ENCODE results near the gene BRMS1L.

The BRMS1L gene

GRCh38 chr14:35898217-35898775 lies 72.2 kb downstream of the BRMS1L start:
- no peak for DNase-seq (ENCODE audit: low read depth, low spot score)
- Histone ChIP-seq H3K4me3 (ENCODE audit: low read length) (no peak overlapping the region), H3K27ac (ENCODE audit: low read length) (no peak overlapping the region), H3K27me3 (ENCODE audit: control insufficient read depth, insufficient read depth, low read length) (no peaks in the 10 kb centered on the region), H3K4me1 (ENCODE audit: control insufficient read depth, insufficient read depth, low read length) (no peaks in the 10 kb centered on the region), H3K36me3 (ENCODE audit: control insufficient read depth, insufficient read depth, low read length) (no peaks in the 10 kb centered on the region), H3K9me3 (ENCODE audit: control insufficient read depth, insufficient read depth, low read length) (no peaks in the 10 kb centered on the region)
- no CpG with 5 or more reads among the region's 4 CpGs for WGBS (ENCODE audit: insufficient coverage, insufficient read length)

- no CpG with 5 or more reads among the region's 3 CpGs for WGBS (ENCODE audit: insufficient coverage, insufficient read length)
- Histone ChIP-seq H3K9me3 (ENCODE audit: control insufficient read depth, insufficient read depth, low read length) (no peaks in the 10 kb centered on the region), H3K36me3 (ENCODE audit: control insufficient read depth, insufficient read depth, low read length) (no peaks in the 10 kb centered on the region), H3K27me3 (ENCODE audit: control insufficient read depth, insufficient read depth, low read length) (no peaks in the 10 kb centered on the region), H3K4me1 (ENCODE audit: control insufficient read depth, insufficient read depth, low read length) (no peaks in the 10 kb centered on the region), H3K4me3 (ENCODE audit: low read length) (no peak overlapping the region), H3K27ac (ENCODE audit: low read length) (no peak overlapping the region)
- DNase-seq (ENCODE audit: low read depth, low spot score), result no peak
Observed at GRCh38 chr14:35900741-35901140, 74.6 kb downstream of the BRMS1L start.

DNA sequence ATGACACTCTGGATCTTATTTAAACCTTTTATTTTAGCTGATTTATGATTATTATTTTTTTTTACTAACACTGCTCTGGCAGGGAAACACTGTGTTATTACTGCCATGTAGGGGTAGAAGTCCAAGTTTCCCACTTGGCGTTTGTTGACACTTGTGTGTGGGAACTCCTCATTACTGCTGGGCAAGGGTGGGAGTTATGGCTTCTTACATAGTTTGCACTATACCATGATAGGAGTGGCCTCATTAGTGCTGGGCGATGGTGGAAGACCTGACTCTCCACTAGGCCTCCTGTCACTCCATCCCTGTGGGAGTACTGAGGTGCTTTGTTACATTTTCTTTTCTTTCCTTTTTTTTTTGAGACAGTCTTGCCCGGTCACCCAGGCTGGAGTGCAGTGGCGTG lies 83.5 kb downstream of the BRMS1L start:
- no peak for DNase-seq (ENCODE audit: low read depth, low spot score)

GRCh38 chr14:35910191-35910590 lies 84.1 kb downstream of the BRMS1L start:
- no peaks in the 10 kb centered on the region for H3K9me3 ChIP-seq (ENCODE audit: control insufficient read depth, insufficient read depth, low read length)
- H3K27ac ChIP-seq (ENCODE audit: low read length), result no peak overlapping the region
- no CpG with 5 or more reads among the region's 4 CpGs for WGBS (ENCODE audit: insufficient coverage, insufficient read length)
- no peak for DNase-seq (ENCODE audit: low read depth, low spot score)
- H3K27me3 ChIP-seq (ENCODE audit: control insufficient read depth, insufficient read depth, low read length), result no peaks in the 10 kb centered on the region
- H3K36me3 ChIP-seq (ENCODE audit: control insufficient read depth, insufficient read depth, low read length), result no peaks in the 10 kb centered on the region
- H3K4me3 ChIP-seq (ENCODE audit: low read length), result no peak overlapping the region
- H3K4me1 ChIP-seq (ENCODE audit: control insufficient read depth, insufficient read depth, low read length), result no peaks in the 10 kb centered on the region

More for the DNA sequence above, 83.5 kb downstream of the BRMS1L start:
- Histone ChIP-seq H3K4me3 (ENCODE audit: low read length) (no peak overlapping the region), H3K4me1 (ENCODE audit: control insufficient read depth, insufficient read depth, low read length) (no peaks in the 10 kb centered on the region), H3K9me3 (ENCODE audit: control insufficient read depth, insufficient read depth, low read length) (no peaks in the 10 kb centered on the region), H3K27ac (ENCODE audit: low read length) (no peak overlapping the region), H3K27me3 (ENCODE audit: control insufficient read depth, insufficient read depth, low read length) (no peaks in the 10 kb centered on the region), H3K36me3 (ENCODE audit: control insufficient read depth, insufficient read depth, low read length) (no peaks in the 10 kb centered on the region)
- no CpG with 5 or more reads among the region's 4 CpGs for WGBS (ENCODE audit: insufficient coverage, insufficient read length)

- H3K9me3 ChIP-seq (ENCODE audit: control insufficient read depth, insufficient read depth, low read length), result no peaks in the 10 kb centered on the region
- no peak overlapping the region for H3K4me3 ChIP-seq (ENCODE audit: low read length)
- H3K4me1 ChIP-seq (ENCODE audit: control insufficient read depth, insufficient read depth, low read length), result no peaks in the 10 kb centered on the region
- DNase-seq (ENCODE audit: low read depth, low spot score), result no peak
- no peaks in the 10 kb centered on the region for H3K27me3 ChIP-seq (ENCODE audit: control insufficient read depth, insufficient read depth, low read length)
- no CpG with 5 or more reads among the region's 4 CpGs for WGBS (ENCODE audit: insufficient coverage, insufficient read length)
- H3K36me3 ChIP-seq (ENCODE audit: control insufficient read depth, insufficient read depth, low read length), result no peaks in the 10 kb centered on the region
- H3K27ac ChIP-seq (ENCODE audit: low read length), result no peak overlapping the region
Observed at GRCh38 chr14:35911097-35911496, 85.0 kb downstream of the BRMS1L start.

DNA sequence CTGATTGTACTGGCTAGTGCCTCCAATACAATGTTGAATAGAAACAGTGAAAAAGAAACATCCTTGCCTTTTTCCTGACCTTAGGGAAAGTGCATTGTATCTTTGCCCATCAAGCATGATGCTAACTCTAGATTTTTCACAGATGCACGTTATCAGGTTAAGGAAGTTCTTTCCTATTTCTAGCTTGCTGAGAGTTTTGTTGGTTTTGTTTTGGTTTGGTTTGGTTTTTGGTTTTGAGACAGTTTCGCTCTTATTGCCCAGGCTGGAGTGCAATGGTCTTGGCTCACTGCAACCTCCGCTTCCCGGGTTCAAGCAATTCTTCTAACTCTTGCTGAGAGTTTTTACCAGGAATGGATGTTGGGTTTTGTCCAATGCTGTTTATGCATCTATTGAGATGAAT lies 89.0 kb downstream of the BRMS1L start:
- Histone ChIP-seq H3K4me1 (ENCODE audit: control insufficient read depth, insufficient read depth, low read length) (no peaks in the 10 kb centered on the region), H3K27me3 (ENCODE audit: control insufficient read depth, insufficient read depth, low read length) (no peaks in the 10 kb centered on the region), H3K9me3 (ENCODE audit: control insufficient read depth, insufficient read depth, low read length) (no peaks in the 10 kb centered on the region), H3K4me3 (ENCODE audit: low read length) (no peak overlapping the region), H3K36me3 (ENCODE audit: control insufficient read depth, insufficient read depth, low read length) (no peaks in the 10 kb centered on the region), H3K27ac (ENCODE audit: low read length) (no peak overlapping the region)
- WGBS (ENCODE audit: insufficient coverage, insufficient read length), result no CpG with 5 or more reads among the region's 4 CpGs
- no peak for DNase-seq (ENCODE audit: low read depth, low spot score)

- Histone ChIP-seq H3K36me3 (ENCODE audit: control insufficient read depth, insufficient read depth, low read length) (no peaks in the 10 kb centered on the region), H3K4me3 (ENCODE audit: low read length) (no peak overlapping the region), H3K27ac (ENCODE audit: low read length) (no peak overlapping the region), H3K4me1 (ENCODE audit: control insufficient read depth, insufficient read depth, low read length) (no peaks in the 10 kb centered on the region), H3K9me3 (ENCODE audit: control insufficient read depth, insufficient read depth, low read length) (no peaks in the 10 kb centered on the region), H3K27me3 (ENCODE audit: control insufficient read depth, insufficient read depth, low read length) (no peaks in the 10 kb centered on the region)
- no peak for DNase-seq (ENCODE audit: low read depth, low spot score)
- no CpG with 5 or more reads among the region's 1 CpG for WGBS (ENCODE audit: insufficient coverage, insufficient read length)
Observed at GRCh38 chr14:35915775-35916174, 89.6 kb downstream of the BRMS1L start.
